GM12878 (cell line): ENCODE results near the gene TKFC. TPM values are rescaled to one million over a fixed set of nuclear protein-coding genes. Genes with fewer than 3 reads are reported as not detected.

Experiments used
- ATAC-seq: fragments of 200-7000 bp; cut with Tn5 transposase; 3 replicates; pipeline ENCODE4 v1.9.1; 2020; ENCODE audit warnings: mild to moderate bottlenecking, moderate library complexity
- BruUV-seq: library from RNA; stranded (reverse); fragments of 400-500 nt; replicated peaks from 2 replicates; lab custom pipeline; 2021; lab: Mats Ljungman, UMichigan
- CTCF ChIA-PET: fragments of 300-600 bp; sonication (Branson Sonifier 250); formaldehyde crosslinking; extraction: SDS; loops from one replicate; lab custom pipeline; 2021; ENCODE audit warnings: inconsistent platforms; lab: Yijun Ruan, JAX
- POLR2A ChIA-PET: fragments of 350-600 bp; formaldehyde crosslinking; extraction: SDS; loops from one replicate; lab custom pipeline; 2021; ENCODE audit warnings: inconsistent platforms; lab: Charles Lee
- RAD21 ChIA-PET: fragments of 300-600 bp; sonication (Branson Sonifier 250); formaldehyde crosslinking; loops from one replicate; lab custom pipeline; 2023; ENCODE audit warnings: antibody characterized with exemption; ENCODE audit not compliant: unreplicated experiment; lab: Charles Lee
- SMC1A ChIA-PET: fragments of 300-600 bp; sonication (Branson Sonifier 250); formaldehyde crosslinking; loops from one replicate; lab custom pipeline; 2023; ENCODE audit not compliant: unreplicated experiment, uncharacterized antibody; lab: Charles Lee
- DNase-seq: peaks from one replicate; pipeline ENCODE4 v3.0.0-alpha.2; 2011; ENCODE audit warnings: low read depth, low spot score
- FAIRE-seq: peaks from 3 replicates; lab custom pipeline; 2011; peaks lifted over from hg19 to GRCh38; lab: Jason Lieb, UNC
- H2AFZ ChIP-seq: 2 replicates; pipeline ENCODE4 v1.6.0; 2011; ENCODE audit warnings: low read depth, low read length, control low read depth; ENCODE audit not compliant: control insufficient read depth
- H3K27ac ChIP-seq: 2 replicates; pipeline ENCODE4 v1.5.1; 2011; ENCODE audit warnings: control low read depth; ENCODE audit not compliant: control insufficient read depth, insufficient read depth
- H3K27me3 ChIP-seq, 2 experiments: replicated peaks in 1 of 2; 2 replicates each; pipeline versions ENCODE4 v1.6.0 to v1.6.1; 2011; ENCODE audit warnings: low read length in 1 of 2; ENCODE audit not compliant: control insufficient read depth in 2 of 2, insufficient read depth in 2 of 2
- H3K36me3 ChIP-seq, 2 experiments: 2 replicates each; pipeline ENCODE4 v1.5.1; 2011; ENCODE audit warnings: low read length in 1 of 2; ENCODE audit not compliant: control insufficient read depth in 2 of 2, insufficient read depth in 2 of 2
- H3K4me1 ChIP-seq: 2 replicates; pipeline ENCODE4 v1.6.1; 2011; ENCODE audit warnings: mild to moderate bottlenecking, low read length, moderate library complexity, mixed read lengths; ENCODE audit not compliant: control insufficient read depth, insufficient read depth
- H3K4me2 ChIP-seq: 2 replicates; pipeline ENCODE4 v1.6.0; 2011; ENCODE audit warnings: control low read depth; ENCODE audit not compliant: control insufficient read depth, insufficient read depth
- H3K4me3 ChIP-seq: fragments of 200-600 bp; sonication (generic); 2 replicates; pipeline ENCODE4 v1.5.1; 2016
- H3K79me2 ChIP-seq: 2 replicates; pipeline ENCODE4 v1.6.0; 2011; ENCODE audit warnings: low read length; ENCODE audit not compliant: control insufficient read depth, insufficient read depth
- H3K9ac ChIP-seq: 2 replicates; pipeline ENCODE4 v1.8.0; 2011; ENCODE audit warnings: low read length, control low read depth, mixed read lengths; ENCODE audit not compliant: control insufficient read depth, insufficient read depth
- H3K9me3 ChIP-seq: replicated peaks from 3 replicates; pipeline ENCODE4 v1.5.1; 2011; ENCODE audit warnings: mild to moderate bottlenecking, low read length; ENCODE audit not compliant: control insufficient read depth, insufficient read depth
- H4K20me1 ChIP-seq: 2 replicates; pipeline ENCODE4 v1.6.0; 2011; ENCODE audit not compliant: control insufficient read depth, insufficient read depth
- BCL11A ChIP-seq: IDR thresholded peaks from 2 replicates; pipeline ENCODE4 v1.6.1; 2011; ENCODE audit warnings: low read depth, low read length
- FOS ChIP-seq: IDR thresholded peaks from 3 replicates; pipeline ENCODE4 v1.6.1; 2011; ENCODE audit warnings: borderline replicate concordance; ENCODE audit not compliant: insufficient read length; ENCODE audit errors: extremely low read depth
- FOXK2 ChIP-seq: fragments of 450-650 bp; IDR thresholded peaks from 2 replicates; pipeline ENCODE4 v1.6.1; 2017; ENCODE audit warnings: mild to moderate bottlenecking, moderate library complexity
- KLF5 ChIP-seq: fragments of 450-650 bp; IDR thresholded peaks from 2 replicates; pipeline ENCODE4 v1.6.1; 2014; ENCODE audit warnings: mild to moderate bottlenecking; ENCODE audit not compliant: partially characterized antibody
- MYC ChIP-seq: IDR thresholded peaks from 2 replicates; pipeline ENCODE4 v1.6.1; 2011; ENCODE audit warnings: mild to moderate bottlenecking, low read length, moderate library complexity, inconsistent platforms; ENCODE audit not compliant: insufficient read depth, insufficient replicate concordance, insufficient read length, severe bottlenecking
- NFIC ChIP-seq: IDR thresholded peaks from 2 replicates; pipeline ENCODE4 v1.6.1; 2012; ENCODE audit warnings: low read depth, mild to moderate bottlenecking, inconsistent platforms, low read length, moderate library complexity
- NFYA ChIP-seq: IDR thresholded peaks from 2 replicates; pipeline ENCODE4 v1.6.1; 2011; ENCODE audit warnings: low read depth, mild to moderate bottlenecking, low read length, improper control_type of control experiment, borderline replicate concordance
- POLR2A ChIP-seq: IDR thresholded peaks from 2 replicates; pipeline ENCODE4 v1.6.1; 2011; ENCODE audit warnings: low read depth, mild to moderate bottlenecking, low read length
- RB1 ChIP-seq: fragments of 450-650 bp; formaldehyde crosslinking; IDR thresholded peaks from 2 replicates; pipeline ENCODE4 v1.6.1; 2017; ENCODE audit warnings: mild to moderate bottlenecking, borderline replicate concordance
- ZNF24 ChIP-seq: fragments of 450-650 bp; IDR thresholded peaks from 2 replicates; pipeline ENCODE4 v1.6.1; 2017; ENCODE audit warnings: antibody characterized with exemption, mild to moderate bottlenecking
- WGBS: methylation state at CpG from one replicate; pipeline ENCODE4 v1.1.6; 2016; ENCODE audit warnings: low lambda C conversion rate; ENCODE audit not compliant: insufficient replicate concordance, insufficient coverage; ENCODE audit errors: missing lambda C conversion rate; 5-methylcytosine and 5-hydroxymethylcytosine counted together
- in situ Hi-C: fragments of 300-500 bp; cut with MboI; formaldehyde crosslinking; loops from 9 replicates; pipeline ENCODE4 v1.14.3; 2018; ENCODE audit warnings: mixed read lengths
- intact Hi-C: fragments of 100-400 bp; cut with micrococcal nuclease; formaldehyde crosslinking; loops from one replicate; pipeline ENCODE4 v1.14.2; 2022; ENCODE audit not compliant: unreplicated experiment
- polyA plus RNA-seq, 11 experiments: library from polyadenylated mRNA; depleted of rRNA in 4 of 11; unstranded in 6 of 11; stranded (reverse) in 5 of 11; fragments of >200 nt; fragmentation: Nextera tagmentation in 4 of 11; fragmentation: Illumina TruSeq in 1 of 11; extraction: Ambion mirVana in 4 of 11; extraction: Trizol in 1 of 11; gene quantifications; 1 replicate in 1 of 11; 2 replicates in 10 of 11; pipeline versions ENCODE4 v1.2.1 to v1.2.3, GENCODE V29; 2011 to 2016; ENCODE audit warnings: inconsistent platforms in 2 of 11, missing spikeins in 2 of 11, low read depth in 1 of 11
- total RNA-seq, 4 experiments: library from RNA; depleted of rRNA in 3 of 4; stranded (reverse); fragments of >200 nt in 3 of 4; fragmentation: Illumina TruSeq in 1 of 4; extraction: Trizol in 1 of 4; gene quantifications; 2 replicates each; pipeline versions ENCODE4 v1.2.1 to v1.2.3, GENCODE V29; 2013 to 2021
- TF ChIP-seq, protein P1 (sequence below), 3 experiments: IDR thresholded peaks in 2 of 3; conservative IDR thresholded peaks in 1 of 3; 2 replicates each; pipeline ENCODE4 v1.5.1; 2011; ENCODE audit warnings: low read depth in 3 of 3, low read length in 3 of 3, mild to moderate bottlenecking in 3 of 3, control low read depth in 2 of 3, moderate library complexity in 2 of 3, inconsistent platforms in 1 of 3, mixed read lengths in 1 of 3; ENCODE audit not compliant: control insufficient read depth in 2 of 3, insufficient read depth in 1 of 3; ENCODE audit errors: extremely low read depth in 1 of 3

Gene TKFC
- total and polyA plus RNA-seq, 10 of the 15 experiments (the other 5 are each of a cell fraction or from before 2014, with no cell fraction given) = 2.4 to 113 (median 59.0) TPM

DNA sequence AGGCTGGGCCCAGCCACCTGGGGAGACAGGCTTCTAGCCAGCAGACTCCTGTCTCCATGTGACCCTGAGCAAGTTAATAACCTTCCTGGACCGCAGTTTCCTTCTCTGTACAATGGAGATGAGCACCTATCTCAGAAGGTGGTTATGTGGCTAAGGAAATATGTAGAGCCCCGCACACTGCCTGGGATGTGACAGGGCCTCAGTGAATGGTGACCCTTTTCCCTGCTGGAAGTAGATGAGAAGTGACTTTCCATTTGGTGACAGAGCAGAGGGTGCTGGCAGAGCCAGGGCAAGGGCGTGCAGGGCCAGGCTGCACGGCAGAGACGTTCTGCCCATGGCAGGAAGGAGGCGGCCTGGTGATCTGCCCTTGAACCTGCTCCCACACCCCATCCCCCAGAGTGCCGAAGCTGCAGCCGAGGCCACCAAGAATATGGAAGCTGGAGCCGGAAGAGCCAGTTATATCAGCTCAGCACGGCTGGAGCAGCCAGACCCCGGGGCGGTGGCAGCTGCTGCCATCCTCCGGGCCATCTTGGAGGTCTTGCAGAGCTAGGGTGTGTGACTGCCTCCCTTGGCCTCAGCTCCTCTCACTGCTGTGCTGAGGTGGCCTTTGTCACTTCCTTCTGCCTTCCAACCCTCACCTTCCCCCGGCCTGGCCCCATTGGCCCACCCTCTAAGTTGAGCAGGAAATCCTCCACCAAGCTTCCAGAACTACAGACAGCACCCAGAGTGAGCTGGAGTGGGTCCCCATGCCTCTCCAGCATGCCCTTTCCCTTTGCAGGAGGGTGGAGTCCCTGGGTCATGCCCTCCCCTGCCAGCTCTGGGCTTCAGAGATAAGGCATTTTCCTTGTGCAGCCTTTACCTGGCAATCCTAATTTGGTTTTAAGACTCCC is 13.2 kb downstream of the TKFC start:
- Histone ChIP-seq H3K36me3 (peaks cover 4 to 19% of the 10 kb centered on the region in 2 experiments), H3K9ac (no peak overlapping the region), H3K27ac (no peak overlapping the region), H3K4me2 (no peak overlapping the region), H3K4me3 (no peak overlapping the region), H3K27me3 (no peaks in the 10 kb centered on the region), H2AFZ (no peak overlapping the region), H3K9me3 (no peaks in the 10 kb centered on the region), H3K4me1 (no peaks in the 10 kb centered on the region), H3K79me2 (no peaks in the 10 kb centered on the region), H4K20me1 (no peaks in the 10 kb centered on the region)
- BruUV-seq = no TSS peak
- in situ Hi-C loops (no loop called here), intact Hi-C loops (no loop called here)
- FAIRE-seq (no peak), DNase-seq (no peak), ATAC-seq (no peak)
- ChIA-PET CTCF (interaction anchor here (1.7 to 4.5 kb wide), 2 partner anchors 10 to 40 kb away, joined by 7 to 22 read pairs; no protein-coding TSS in a partner anchor), RAD21 (interaction anchor here (1.0 kb wide), 1 partner anchor 10 kb away, joined by 3 read pairs; no protein-coding TSS in a partner anchor), SMC1A (interaction anchor here (2.8 kb wide), 1 partner anchor 10 kb away, joined by 10 read pairs; no protein-coding TSS in a partner anchor), POLR2A (interaction anchor here (0.5 kb wide), 1 partner anchor 300 kb away, joined by 7 read pairs; no protein-coding TSS in a partner anchor)
- 82% methylated on average over 14 of the region's 14 CpGs for WGBS
- TF ChIP-seq ZNF24 (no peak), FOS (no peak), POLR2A (peak; percentile 41; the same call in 1 of the 2 replicates)

DNA sequence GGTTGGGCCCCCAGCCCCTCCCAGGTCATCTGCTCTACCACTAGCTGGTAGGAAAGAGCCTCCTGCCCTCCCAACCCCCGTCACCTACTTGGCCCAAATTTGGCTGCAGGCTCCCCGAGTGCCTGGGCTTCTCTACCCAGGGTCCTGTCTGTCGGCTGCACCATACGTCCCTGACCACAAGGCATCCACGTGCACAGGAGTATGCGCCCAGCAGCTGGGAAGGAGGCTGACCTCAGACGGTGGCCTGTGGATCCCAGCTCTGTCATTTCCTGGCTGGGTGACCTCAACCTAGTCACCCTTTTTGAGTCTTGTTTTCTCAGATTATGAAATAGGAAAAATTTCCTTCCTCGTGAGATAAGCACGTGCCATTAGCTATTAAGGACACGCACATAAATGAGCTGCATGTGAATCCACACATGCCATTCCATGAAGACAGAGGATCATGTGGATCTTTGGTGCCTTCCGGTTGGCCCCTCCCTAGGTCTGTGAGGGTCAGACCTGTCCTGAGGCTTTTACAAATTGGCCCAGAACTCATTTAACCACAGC is 15.0 kb downstream of the TKFC start:
- ChIA-PET RAD21 (interaction anchor here (1.6 to 2.3 kb wide), 2 partner anchors 12 to 37 kb away, joined by 7 to 8 read pairs; no protein-coding TSS in a partner anchor), CTCF (interaction anchor here (1.2 to 4.5 kb wide), 5 partner anchors 12 to 37 kb away, joined by 3 to 22 read pairs (median 5); no protein-coding TSS in a partner anchor), POLR2A (interaction anchor here (0.6 to 1.3 kb wide), 2 partner anchors 18 to 74 kb away, joined by 3 to 4 read pairs; no protein-coding TSS in a partner anchor), SMC1A (interaction anchor here (0.8 to 1.8 kb wide), 4 partner anchors 12 to 54 kb away, joined by 3 to 11 read pairs (median 6); no protein-coding TSS in a partner anchor)
- H3K4me3 ChIP-seq = no peak overlapping the region
- FAIRE-seq (no peak), ATAC-seq (no peak), DNase-seq (no peak)
- no peak overlapping the region for H2AFZ ChIP-seq
- intact Hi-C loops (no loop called here), in situ Hi-C loops (no loop called here)
- no peak overlapping the region for H3K4me2 ChIP-seq
- H3K36me3 ChIP-seq = peaks cover 9 to 19% of the 10 kb centered on the region in 2 experiments
- WGBS = 80% methylated on average over 11 of the region's 11 CpGs
- no peak overlapping the region for H3K9ac ChIP-seq
- no TSS peak for BruUV-seq
- no peak overlapping the region for H3K27ac ChIP-seq
- no peaks in the 10 kb centered on the region for H3K4me1 ChIP-seq
- H4K20me1 ChIP-seq = no peaks in the 10 kb centered on the region
- TF ChIP-seq RB1 (no peak), NFIC (no peak), MYC (no peak), KLF5 (no peak), FOXK2 (no peak), BCL11A (no peak), NFYA (no peak)
- TF ChIP-seq, protein P1, sequence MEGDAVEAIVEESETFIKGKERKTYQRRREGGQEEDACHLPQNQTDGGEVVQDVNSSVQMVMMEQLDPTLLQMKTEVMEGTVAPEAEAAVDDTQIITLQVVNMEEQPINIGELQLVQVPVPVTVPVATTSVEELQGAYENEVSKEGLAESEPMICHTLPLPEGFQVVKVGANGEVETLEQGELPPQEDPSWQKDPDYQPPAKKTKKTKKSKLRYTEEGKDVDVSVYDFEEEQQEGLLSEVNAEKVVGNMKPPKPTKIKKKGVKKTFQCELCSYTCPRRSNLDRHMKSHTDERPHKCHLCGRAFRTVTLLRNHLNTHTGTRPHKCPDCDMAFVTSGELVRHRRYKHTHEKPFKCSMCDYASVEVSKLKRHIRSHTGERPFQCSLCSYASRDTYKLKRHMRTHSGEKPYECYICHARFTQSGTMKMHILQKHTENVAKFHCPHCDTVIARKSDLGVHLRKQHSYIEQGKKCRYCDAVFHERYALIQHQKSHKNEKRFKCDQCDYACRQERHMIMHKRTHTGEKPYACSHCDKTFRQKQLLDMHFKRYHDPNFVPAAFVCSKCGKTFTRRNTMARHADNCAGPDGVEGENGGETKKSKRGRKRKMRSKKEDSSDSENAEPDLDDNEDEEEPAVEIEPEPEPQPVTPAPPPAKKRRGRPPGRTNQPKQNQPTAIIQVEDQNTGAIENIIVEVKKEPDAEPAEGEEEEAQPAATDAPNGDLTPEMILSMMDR (IDR thresholded peaks at IDR 0.05 in 2 of 3, conservative IDR thresholded peaks at IDR 0.05 in 1 of 3; ENCODE audit: control insufficient read depth in 2 of 3, extremely low read depth in 1 of 3, insufficient read depth in 1 of 3, low read depth in 3 of 3, low read length in 3 of 3) = no peak
- no peaks in the 10 kb centered on the region for H3K9me3 ChIP-seq
- no peaks in the 10 kb centered on the region for H3K27me3 ChIP-seq
- no peaks in the 10 kb centered on the region for H3K79me2 ChIP-seq
